HepG2 (cell line): Measurements from ENCODE around the gene MAP2K2. TPM values are rescaled to one million over a fixed set of nuclear protein-coding genes. Genes with fewer than 3 reads are reported as not detected.

Experiments used
- FOXM1 ChIP-seq: sonication (generic); formaldehyde crosslinking; IDR thresholded peaks from 2 replicates; pipeline ENCODE4 v1.5.0; 2020; ENCODE audit warnings: missing genetic modification reagents
- KMT2A ChIP-seq: sonication (generic); formaldehyde crosslinking; IDR thresholded peaks from 2 replicates; pipeline ENCODE4 v1.4.0; 2020; ENCODE audit warnings: missing genetic modification reagents
- PATZ1 ChIP-seq: sonication (generic); formaldehyde crosslinking; IDR thresholded peaks from 2 replicates; pipeline ENCODE4 v1.4.0; 2020; ENCODE audit warnings: missing genetic modification reagents
- TFE3 ChIP-seq: IDR thresholded peaks from 2 replicates; pipeline ENCODE4 v1.6.1; 2016
- ZNF224 ChIP-seq: sonication (generic); formaldehyde crosslinking; IDR thresholded peaks from 2 replicates; pipeline ENCODE4 v1.5.0; 2020; ENCODE audit warnings: mild to moderate bottlenecking, missing genetic modification reagents
- ZNF552 ChIP-seq: sonication (generic); formaldehyde crosslinking; IDR thresholded peaks from 2 replicates; pipeline ENCODE4 v1.9.0; 2022; ENCODE audit warnings: missing genetic modification reagents, mild to moderate bottlenecking, borderline replicate concordance
- ZUFSP ChIP-seq: sonication (generic); formaldehyde crosslinking; IDR thresholded peaks from 2 replicates; pipeline ENCODE4 v1.9.0; 2021; ENCODE audit warnings: missing genetic modification reagents, mild to moderate bottlenecking, borderline replicate concordance
- polyA plus RNA-seq, 8 experiments: library from polyadenylated mRNA; depleted of rRNA in 3 of 8; stranded (reverse) in 7 of 8; unstranded in 1 of 8; fragments of >200 nt; fragmentation: Illumina TruSeq in 4 of 8; extraction: Trizol in 4 of 8; gene quantifications; 2 replicates each; pipeline versions ENCODE4 v1.2.1 to v1.2.3, GENCODE V29; 2011 to 2016; ENCODE audit warnings: low read depth in 4 of 8, missing spikeins in 1 of 8, mixed read lengths in 1 of 8; ENCODE audit not compliant: insufficient read depth in 1 of 8
- total RNA-seq, 5 experiments: library from RNA; depleted of rRNA; stranded (reverse); fragments of >200 nt; fragmentation: Illumina TruSeq; extraction: Trizol; gene quantifications; 2 replicates each; pipeline ENCODE4 v1.2.3, GENCODE V29; 2016; ENCODE audit warnings: low read depth in 1 of 5
- TF ChIP-seq, protein P1 (sequence below), 2 experiments: sonication (generic) in 1 of 2; formaldehyde crosslinking in 1 of 2; IDR thresholded peaks; 2 replicates each; pipeline versions ENCODE4 v1.6.1 to v1.9.0; 2014 to 2022; ENCODE audit warnings: antibody characterized with exemption in 1 of 2, borderline replicate concordance in 1 of 2, inconsistent platforms in 1 of 2, low read depth in 1 of 2, missing genetic modification reagents in 1 of 2
- TF ChIP-seq, protein P2 (sequence below): sonication (generic); formaldehyde crosslinking; IDR thresholded peaks from 2 replicates; pipeline ENCODE4 v1.4.0; 2020; ENCODE audit warnings: low read depth, mild to moderate bottlenecking, missing genetic modification reagents

The MAP2K2 gene
- total and polyA plus RNA-seq, 2 of the 13 experiments (the other 11 are each of a cell fraction or from before 2014, with no cell fraction given): 70.3 to 80.9 TPM

- TF ChIP-seq, protein P1, sequence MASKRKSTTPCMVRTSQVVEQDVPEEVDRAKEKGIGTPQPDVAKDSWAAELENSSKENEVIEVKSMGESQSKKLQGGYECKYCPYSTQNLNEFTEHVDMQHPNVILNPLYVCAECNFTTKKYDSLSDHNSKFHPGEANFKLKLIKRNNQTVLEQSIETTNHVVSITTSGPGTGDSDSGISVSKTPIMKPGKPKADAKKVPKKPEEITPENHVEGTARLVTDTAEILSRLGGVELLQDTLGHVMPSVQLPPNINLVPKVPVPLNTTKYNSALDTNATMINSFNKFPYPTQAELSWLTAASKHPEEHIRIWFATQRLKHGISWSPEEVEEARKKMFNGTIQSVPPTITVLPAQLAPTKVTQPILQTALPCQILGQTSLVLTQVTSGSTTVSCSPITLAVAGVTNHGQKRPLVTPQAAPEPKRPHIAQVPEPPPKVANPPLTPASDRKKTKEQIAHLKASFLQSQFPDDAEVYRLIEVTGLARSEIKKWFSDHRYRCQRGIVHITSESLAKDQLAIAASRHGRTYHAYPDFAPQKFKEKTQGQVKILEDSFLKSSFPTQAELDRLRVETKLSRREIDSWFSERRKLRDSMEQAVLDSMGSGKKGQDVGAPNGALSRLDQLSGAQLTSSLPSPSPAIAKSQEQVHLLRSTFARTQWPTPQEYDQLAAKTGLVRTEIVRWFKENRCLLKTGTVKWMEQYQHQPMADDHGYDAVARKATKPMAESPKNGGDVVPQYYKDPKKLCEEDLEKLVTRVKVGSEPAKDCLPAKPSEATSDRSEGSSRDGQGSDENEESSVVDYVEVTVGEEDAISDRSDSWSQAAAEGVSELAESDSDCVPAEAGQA (IDR thresholded peaks at IDR 0.05; ENCODE audit: low read depth): no peak
- TF ChIP-seq, protein P1 (CRISPR knock-in tag; IDR thresholded peaks at IDR 0.05; ENCODE audit: borderline replicate concordance): no peak
- TF ChIP-seq ZNF552 (CRISPR knock-in tag): no peak
- no peak for TF ChIP-seq ZUFSP (CRISPR knock-in tag)
- TF ChIP-seq, protein P2, sequence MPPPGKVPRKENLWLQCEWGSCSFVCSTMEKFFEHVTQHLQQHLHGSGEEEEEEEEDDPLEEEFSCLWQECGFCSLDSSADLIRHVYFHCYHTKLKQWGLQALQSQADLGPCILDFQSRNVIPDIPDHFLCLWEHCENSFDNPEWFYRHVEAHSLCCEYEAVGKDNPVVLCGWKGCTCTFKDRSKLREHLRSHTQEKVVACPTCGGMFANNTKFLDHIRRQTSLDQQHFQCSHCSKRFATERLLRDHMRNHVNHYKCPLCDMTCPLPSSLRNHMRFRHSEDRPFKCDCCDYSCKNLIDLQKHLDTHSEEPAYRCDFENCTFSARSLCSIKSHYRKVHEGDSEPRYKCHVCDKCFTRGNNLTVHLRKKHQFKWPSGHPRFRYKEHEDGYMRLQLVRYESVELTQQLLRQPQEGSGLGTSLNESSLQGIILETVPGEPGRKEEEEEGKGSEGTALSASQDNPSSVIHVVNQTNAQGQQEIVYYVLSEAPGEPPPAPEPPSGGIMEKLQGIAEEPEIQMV (CRISPR knock-in tag): no peak
- TF ChIP-seq TFE3: no peak
- peak; percentile 38 for TF ChIP-seq PATZ1 (CRISPR knock-in tag)
- TF ChIP-seq ZNF224 (CRISPR knock-in tag): no peak
- no peak for TF ChIP-seq KMT2A (CRISPR knock-in tag)
- no peak for TF ChIP-seq FOXM1 (CRISPR knock-in tag)
These were observed 64.5 kb downstream of the MAP2K2 start (continued) for GRCh38 chr19:4059453-4059871.
